Chondrocyte (in vitro differentiated cells): ENCODE data around the gene ZNF660. TPM values are rescaled to one million over a fixed set of nuclear protein-coding genes. Genes with fewer than 3 reads are reported as not detected.
A peak's percentile ranks its signal among the peaks of the same experiment; 100 is the strongest.
"Not testable (repeated sequence)": the region's sequence is repeated elsewhere in the genome, so short reads cannot be mapped to it uniquely, and the experiment has no call there.

ENCODE experiments used
- DNase-seq: peaks from one replicate; pipeline ENCODE4 v3.0.0; 2021; ENCODE audit warnings: mixed read lengths, low spot score
- H3K27ac Mint-ChIP-seq: one replicate; pipeline ENCODE4 v1.8.0; 2021; ENCODE audit warnings: mild to moderate bottlenecking, moderate library complexity, mixed read lengths; ENCODE audit not compliant: unreplicated experiment
- H3K27me3 Mint-ChIP-seq: 2 replicates; pipeline ENCODE4 v1.8.0; 2021; ENCODE audit warnings: low read depth, mixed read lengths
- H3K36me3 Mint-ChIP-seq: 2 replicates; pipeline ENCODE4 v1.8.0; 2021; ENCODE audit warnings: low read depth, mixed read lengths
- H3K4me1 Mint-ChIP-seq: 2 replicates; pipeline ENCODE4 v1.8.0; 2021; ENCODE audit warnings: low read depth, mild to moderate bottlenecking, mixed read lengths
- H3K4me3 Mint-ChIP-seq: one replicate; pipeline ENCODE4 v1.8.0; 2021; ENCODE audit warnings: mild to moderate bottlenecking, moderate library complexity, mixed read lengths; ENCODE audit not compliant: unreplicated experiment
- H3K9me3 Mint-ChIP-seq: 2 replicates; pipeline ENCODE4 v1.8.0; 2021; ENCODE audit warnings: low read depth, mixed read lengths
- total RNA-seq: library from RNA; stranded (reverse); gene quantifications from 3 replicates; pipeline ENCODE4 v1.2.1, GENCODE V29; 2021
- TF ChIP-seq, protein P1 (sequence below): fragments of 200-600 bp; sonication (generic); IDR thresholded peaks from 2 replicates; pipeline ENCODE4 v1.5.0; 2021; ENCODE audit warnings: antibody characterized with exemption, mild to moderate bottlenecking, moderate library complexity

The ZNF660 gene
- total RNA-seq, 1 donor from 2014 or later, result 5.3 TPM

DNA sequence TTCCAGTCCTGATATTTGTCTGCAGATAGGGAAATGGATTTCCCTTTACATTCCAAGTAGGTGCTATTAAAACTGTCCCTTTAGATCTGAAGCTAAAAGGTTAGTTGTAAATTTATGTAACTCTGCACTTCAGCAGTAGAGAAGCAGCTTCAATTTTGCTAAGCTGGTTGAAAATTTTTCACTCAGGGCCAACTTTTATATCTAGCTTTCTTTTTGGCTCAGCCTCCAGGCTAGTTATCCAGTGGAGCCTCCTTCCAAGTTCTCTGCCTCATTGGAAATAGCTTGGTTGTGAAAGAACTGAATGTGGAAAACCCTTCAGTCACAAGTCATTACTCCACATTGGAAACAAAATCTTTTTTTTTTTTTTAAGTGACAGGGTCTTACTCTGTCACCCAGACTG, 8.2 kb upstream of the ZNF660 start:
- H3K27me3 Mint-ChIP-seq, result no peaks in the 10 kb centered on the region
- no peaks in the 10 kb centered on the region for H3K4me1 Mint-ChIP-seq
- H3K36me3 Mint-ChIP-seq, result peaks cover 16% of the 10 kb centered on the region
- no peak overlapping the region for H3K4me3 Mint-ChIP-seq
- H3K27ac Mint-ChIP-seq, result no peak overlapping the region
- TF ChIP-seq, protein P1, sequence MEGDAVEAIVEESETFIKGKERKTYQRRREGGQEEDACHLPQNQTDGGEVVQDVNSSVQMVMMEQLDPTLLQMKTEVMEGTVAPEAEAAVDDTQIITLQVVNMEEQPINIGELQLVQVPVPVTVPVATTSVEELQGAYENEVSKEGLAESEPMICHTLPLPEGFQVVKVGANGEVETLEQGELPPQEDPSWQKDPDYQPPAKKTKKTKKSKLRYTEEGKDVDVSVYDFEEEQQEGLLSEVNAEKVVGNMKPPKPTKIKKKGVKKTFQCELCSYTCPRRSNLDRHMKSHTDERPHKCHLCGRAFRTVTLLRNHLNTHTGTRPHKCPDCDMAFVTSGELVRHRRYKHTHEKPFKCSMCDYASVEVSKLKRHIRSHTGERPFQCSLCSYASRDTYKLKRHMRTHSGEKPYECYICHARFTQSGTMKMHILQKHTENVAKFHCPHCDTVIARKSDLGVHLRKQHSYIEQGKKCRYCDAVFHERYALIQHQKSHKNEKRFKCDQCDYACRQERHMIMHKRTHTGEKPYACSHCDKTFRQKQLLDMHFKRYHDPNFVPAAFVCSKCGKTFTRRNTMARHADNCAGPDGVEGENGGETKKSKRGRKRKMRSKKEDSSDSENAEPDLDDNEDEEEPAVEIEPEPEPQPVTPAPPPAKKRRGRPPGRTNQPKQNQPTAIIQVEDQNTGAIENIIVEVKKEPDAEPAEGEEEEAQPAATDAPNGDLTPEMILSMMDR, result no peak
- peaks cover 14% of the 10 kb centered on the region for H3K9me3 Mint-ChIP-seq
- no peak for DNase-seq

GRCh38 chr3:44577354-44577952, 7.3 kb upstream of the ZNF660 start:
- not testable (repeated sequence) for H3K4me3 Mint-ChIP-seq, DNase-seq, H3K4me1 Mint-ChIP-seq, H3K9me3 Mint-ChIP-seq, H3K27ac Mint-ChIP-seq, H3K27me3 Mint-ChIP-seq
- H3K36me3 Mint-ChIP-seq, result peaks cover 11% of the 10 kb centered on the region

- H3K27ac Mint-ChIP-seq, H3K36me3 Mint-ChIP-seq, H3K4me1 Mint-ChIP-seq, H3K9me3 Mint-ChIP-seq, H3K27me3 Mint-ChIP-seq, H3K4me3 Mint-ChIP-seq, DNase-seq: not testable (repeated sequence)
Measured at GRCh38 chr3:44578316-44578715, 6.4 kb upstream of the ZNF660 start.

DNA sequence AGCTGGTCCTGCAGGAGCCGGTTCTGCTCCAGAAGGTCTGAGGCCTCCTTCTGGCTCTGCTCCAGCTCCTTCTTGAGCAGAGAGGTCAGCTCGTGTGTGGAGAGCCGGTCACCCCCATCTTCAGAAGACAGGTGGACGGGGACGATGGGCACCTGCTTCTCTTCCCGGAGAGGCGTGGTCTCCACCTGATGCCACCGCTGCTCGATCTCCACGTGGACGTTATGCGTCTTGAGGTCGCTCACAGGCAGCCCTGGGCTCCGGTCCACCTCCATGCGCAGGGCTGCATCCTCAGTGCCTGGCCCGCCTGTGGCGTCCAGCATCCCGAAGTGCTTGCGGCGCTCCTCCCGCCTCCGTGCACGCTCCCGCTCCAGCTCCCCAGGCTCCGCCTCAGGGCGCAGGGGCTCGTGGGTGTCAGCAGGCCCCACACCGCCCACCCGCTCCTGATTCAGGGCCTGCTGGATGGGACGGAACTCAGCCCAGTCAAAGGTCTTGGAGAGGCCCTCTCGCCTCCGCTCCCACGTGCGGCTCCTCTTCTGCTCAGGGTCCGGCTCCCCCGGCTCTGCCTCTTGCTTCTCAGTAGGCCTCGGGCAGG, 5.7 kb upstream of the ZNF660 start:
- DNase-seq, result peak; percentile 89
- H3K36me3 Mint-ChIP-seq, H3K4me3 Mint-ChIP-seq, H3K9me3 Mint-ChIP-seq, H3K27ac Mint-ChIP-seq, H3K4me1 Mint-ChIP-seq, H3K27me3 Mint-ChIP-seq: not testable (repeated sequence)

- H3K36me3 Mint-ChIP-seq, H3K4me3 Mint-ChIP-seq, H3K27me3 Mint-ChIP-seq, H3K27ac Mint-ChIP-seq, H3K9me3 Mint-ChIP-seq: not testable (repeated sequence)
- H3K4me1 Mint-ChIP-seq, result peaks cover 11% of the 10 kb centered on the region
- peak; percentile 84 for DNase-seq
Measured at GRCh38 chr3:44579749-44580148, 5.0 kb upstream of the ZNF660 start.

DNA sequence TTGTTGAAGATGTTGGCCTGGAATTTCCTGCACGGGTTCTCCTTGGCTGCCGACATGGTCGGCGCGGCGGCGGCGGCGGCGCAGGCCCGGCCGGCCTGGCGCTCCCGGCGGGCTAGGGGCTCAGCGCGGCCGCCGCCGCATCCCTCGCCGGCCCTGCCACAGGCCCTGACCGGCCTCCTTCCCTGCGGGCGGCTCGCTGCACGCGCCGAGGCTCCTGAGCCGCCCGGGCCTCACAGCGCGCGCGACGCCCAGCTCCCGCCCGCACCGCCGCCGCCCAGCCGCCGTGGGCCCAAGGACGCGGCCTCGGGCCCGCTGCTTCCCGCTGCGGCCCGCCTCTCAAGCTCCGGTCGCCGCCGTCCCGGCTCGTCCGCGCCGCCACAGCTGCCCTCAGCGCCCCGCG, 3.8 kb upstream of the ZNF660 start:
- not testable (repeated sequence) for H3K27me3 Mint-ChIP-seq, DNase-seq, H3K4me3 Mint-ChIP-seq, H3K27ac Mint-ChIP-seq, H3K36me3 Mint-ChIP-seq, H3K9me3 Mint-ChIP-seq
- H3K4me1 Mint-ChIP-seq, result peaks cover 21% of the 10 kb centered on the region

GRCh38 chr3:44596621-44597020, 11.9 kb downstream of the ZNF660 start:
- TF ChIP-seq, protein P1, result no peak
- Mint-ChIP-seq H3K27me3 (no peaks in the 10 kb centered on the region), H3K4me1 (no peaks in the 10 kb centered on the region), H3K36me3 (peaks cover 61% of the 10 kb centered on the region), H3K4me3 (no peak overlapping the region), H3K27ac (no peak overlapping the region), H3K9me3 (peaks cover 56% of the 10 kb centered on the region)
- DNase-seq, result no peak

DNA sequence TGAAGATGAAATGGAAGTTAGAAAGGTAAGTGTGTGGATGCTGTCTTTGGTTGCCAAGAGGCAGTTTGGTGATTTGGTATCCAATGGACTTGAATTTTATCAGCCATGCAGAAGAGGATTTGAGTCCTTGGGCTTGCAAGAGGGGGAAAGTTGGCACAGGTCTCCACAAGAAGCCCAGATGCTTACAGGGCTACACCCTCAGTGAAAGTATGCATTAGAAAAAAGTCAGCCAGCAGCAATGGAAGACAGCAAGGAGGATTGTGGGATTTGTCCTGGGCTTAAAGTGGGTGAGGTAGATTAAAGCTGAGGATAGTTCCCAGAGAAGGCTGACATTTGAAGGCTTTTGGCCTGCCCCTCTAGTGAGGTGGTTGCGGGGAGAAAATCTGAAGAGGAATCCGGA, 17.0 kb downstream of the ZNF660 start:
- peaks cover 49% of the 10 kb centered on the region for H3K9me3 Mint-ChIP-seq
- TF ChIP-seq, protein P1, result no peak

More for the DNA sequence above, 17.0 kb downstream of the ZNF660 start:
- Mint-ChIP-seq H3K36me3 (peaks cover 35% of the 10 kb centered on the region), H3K4me3 (no peak overlapping the region), H3K27ac (no peak overlapping the region), H3K27me3 (no peaks in the 10 kb centered on the region), H3K4me1 (no peaks in the 10 kb centered on the region)
- DNase-seq, result no peak
